Measurements from ENCODE around the gene NAALADL2.

NAALADL2 gene

DNA sequence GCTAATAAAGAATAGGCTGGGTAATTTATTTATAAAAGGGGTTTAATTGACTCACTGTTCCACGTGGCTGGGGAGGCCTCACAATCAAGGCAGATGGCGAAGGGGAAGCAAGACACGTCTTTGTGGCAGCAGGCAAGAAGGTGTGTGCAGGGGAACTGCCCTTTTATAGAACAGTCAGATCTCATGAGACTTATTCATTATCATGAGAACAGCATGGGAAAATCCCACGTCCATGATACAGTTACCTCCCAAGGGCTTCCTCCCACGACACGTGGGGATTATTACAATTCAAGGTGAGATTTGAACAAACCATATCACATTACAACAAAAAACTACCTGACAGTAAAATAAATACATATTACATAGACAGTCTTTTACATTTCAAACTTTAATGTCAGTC is 414.9 kb downstream of the NAALADL2 start:
- no peak for DNase-seq
- Histone ChIP-seq H3K79me2 (ENCODE audit: insufficient read depth, low read length) (no peaks in the 10 kb centered on the region), H3K4me1 (ENCODE audit: insufficient read depth, low read length) (no peaks in the 10 kb centered on the region), H4K20me1 (ENCODE audit: insufficient read depth, low read length) (no peaks in the 10 kb centered on the region), H3K4me2 (ENCODE audit: insufficient read depth, low read length) (no peak overlapping the region), H3K9ac (ENCODE audit: low read depth, low read length) (no peak overlapping the region), H3K27me3 (ENCODE audit: insufficient read depth, low read length, poor library complexity) (no peaks in the 10 kb centered on the region), H3K4me3 (ENCODE audit: low read depth in 1 of 2, low read length in 2 of 2) (no peak overlapping the region), H3K27ac (ENCODE audit: low read length) (no peak overlapping the region), H3K9me3 (ENCODE audit: insufficient read depth, low read length, severe bottlenecking) (no peaks in the 10 kb centered on the region), H2AFZ (ENCODE audit: low read depth, low read length) (no peak overlapping the region), H3K36me3 (ENCODE audit: insufficient read depth, low read length) (no peaks in the 10 kb centered on the region)
- ATAC-seq (ENCODE audit: insufficient read depth, low read depth) = no peak
- TF ChIP-seq, protein P1, sequence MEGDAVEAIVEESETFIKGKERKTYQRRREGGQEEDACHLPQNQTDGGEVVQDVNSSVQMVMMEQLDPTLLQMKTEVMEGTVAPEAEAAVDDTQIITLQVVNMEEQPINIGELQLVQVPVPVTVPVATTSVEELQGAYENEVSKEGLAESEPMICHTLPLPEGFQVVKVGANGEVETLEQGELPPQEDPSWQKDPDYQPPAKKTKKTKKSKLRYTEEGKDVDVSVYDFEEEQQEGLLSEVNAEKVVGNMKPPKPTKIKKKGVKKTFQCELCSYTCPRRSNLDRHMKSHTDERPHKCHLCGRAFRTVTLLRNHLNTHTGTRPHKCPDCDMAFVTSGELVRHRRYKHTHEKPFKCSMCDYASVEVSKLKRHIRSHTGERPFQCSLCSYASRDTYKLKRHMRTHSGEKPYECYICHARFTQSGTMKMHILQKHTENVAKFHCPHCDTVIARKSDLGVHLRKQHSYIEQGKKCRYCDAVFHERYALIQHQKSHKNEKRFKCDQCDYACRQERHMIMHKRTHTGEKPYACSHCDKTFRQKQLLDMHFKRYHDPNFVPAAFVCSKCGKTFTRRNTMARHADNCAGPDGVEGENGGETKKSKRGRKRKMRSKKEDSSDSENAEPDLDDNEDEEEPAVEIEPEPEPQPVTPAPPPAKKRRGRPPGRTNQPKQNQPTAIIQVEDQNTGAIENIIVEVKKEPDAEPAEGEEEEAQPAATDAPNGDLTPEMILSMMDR (IDR thresholded peaks at IDR 0.05; ENCODE audit: borderline replicate concordance, extremely low read depth, low read length, poor library complexity, severe bottlenecking) = no peak
- TF ChIP-seq EZH2 (IDR thresholded peaks at IDR 0.05; ENCODE audit: borderline replicate concordance, low read depth, low read length, severe bottlenecking) = no peak

DNA sequence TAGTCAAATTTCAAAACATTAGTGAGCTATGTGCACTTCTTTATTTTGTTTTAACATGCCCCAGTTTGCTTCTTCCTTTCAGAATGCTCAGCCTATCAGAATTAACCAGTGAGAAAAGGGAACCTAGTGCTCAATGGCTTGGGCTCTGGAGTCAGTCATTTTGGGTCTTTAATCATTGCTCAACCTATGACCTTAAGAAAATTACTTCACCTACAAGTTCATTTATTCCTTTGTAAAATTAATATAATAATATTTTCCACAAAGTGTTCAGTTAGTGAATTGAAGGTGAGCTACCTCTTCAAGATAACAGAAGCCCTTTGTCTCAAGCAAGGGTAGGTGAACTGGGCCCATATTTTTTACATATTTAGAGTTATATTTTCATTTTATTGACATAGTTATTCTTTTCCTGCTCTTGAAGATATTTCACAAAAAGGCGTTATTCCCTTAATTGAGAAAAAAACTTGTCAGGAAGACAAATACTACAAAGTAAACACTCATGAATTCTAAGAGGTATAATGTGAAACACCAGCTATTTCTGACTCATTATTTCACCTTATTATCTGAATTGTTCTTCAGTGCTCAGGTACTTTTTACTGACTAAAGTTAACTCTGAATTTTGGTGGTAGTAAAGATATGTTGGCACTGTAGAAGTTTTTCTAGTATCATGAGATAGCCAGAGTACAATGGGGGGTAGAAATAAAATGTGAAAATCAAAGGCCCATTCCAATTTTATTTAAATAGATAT is 415.5 kb downstream of the NAALADL2 start:
- no peaks in the 10 kb centered on the region for H3K36me3 ChIP-seq (ENCODE audit: insufficient read depth, low read length)
- H3K4me2 ChIP-seq (ENCODE audit: insufficient read depth, low read length) = no peak overlapping the region
- ATAC-seq (ENCODE audit: insufficient read depth, low read depth) = no peak
- no peak overlapping the region for H3K9ac ChIP-seq (ENCODE audit: low read depth, low read length)
- no peak overlapping the region; the same call in 1 of the 2 replicates for H2AFZ ChIP-seq (ENCODE audit: low read depth, low read length)
- no peaks in the 10 kb centered on the region for H3K27me3 ChIP-seq (ENCODE audit: insufficient read depth, low read length, poor library complexity)
- no peaks in the 10 kb centered on the region for H3K4me1 ChIP-seq (ENCODE audit: insufficient read depth, low read length)
- TF ChIP-seq, protein P1 (IDR thresholded peaks at IDR 0.05; ENCODE audit: borderline replicate concordance, extremely low read depth, low read length, poor library complexity, severe bottlenecking) = no peak
- TF ChIP-seq EZH2 (IDR thresholded peaks at IDR 0.05; ENCODE audit: borderline replicate concordance, low read depth, low read length, severe bottlenecking) = no peak
- DNase-seq = no peak
- H3K9me3 ChIP-seq (ENCODE audit: insufficient read depth, low read length, severe bottlenecking) = no peaks in the 10 kb centered on the region
- no peak overlapping the region for H3K4me3 ChIP-seq (ENCODE audit: low read depth in 1 of 2, low read length in 2 of 2)
- no peak overlapping the region for H3K27ac ChIP-seq (ENCODE audit: low read length)
- no peaks in the 10 kb centered on the region for H4K20me1 ChIP-seq (ENCODE audit: insufficient read depth, low read length)
- no peaks in the 10 kb centered on the region for H3K79me2 ChIP-seq (ENCODE audit: insufficient read depth, low read length)

DNA sequence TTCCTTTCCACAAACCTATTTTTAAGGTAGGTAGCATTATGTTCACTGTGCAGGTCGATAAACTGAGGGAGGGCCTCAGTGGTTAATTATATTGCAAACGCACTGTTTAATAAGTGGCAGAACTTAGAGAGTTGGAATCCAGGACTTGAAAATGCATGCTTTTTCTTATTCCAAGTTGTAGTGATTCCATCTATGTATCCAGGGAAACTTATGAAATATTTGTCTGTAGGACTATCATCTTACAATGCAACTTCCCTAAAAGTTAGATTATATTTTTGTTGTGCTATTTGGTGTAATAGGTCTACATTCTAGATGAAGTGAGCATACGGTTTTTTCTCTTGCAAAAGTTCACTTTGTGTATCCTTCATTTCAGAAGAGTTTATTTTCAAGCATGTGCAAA is 419.5 kb downstream of the NAALADL2 start:
- no peak overlapping the region for H3K4me2 ChIP-seq (ENCODE audit: insufficient read depth, low read length)
- H3K9me3 ChIP-seq (ENCODE audit: insufficient read depth, low read length, severe bottlenecking) = no peaks in the 10 kb centered on the region
- no peaks in the 10 kb centered on the region for H4K20me1 ChIP-seq (ENCODE audit: insufficient read depth, low read length)
- no peak for TF ChIP-seq EZH2 (IDR thresholded peaks at IDR 0.05; ENCODE audit: borderline replicate concordance, low read depth, low read length, severe bottlenecking)
- TF ChIP-seq, protein P1 (IDR thresholded peaks at IDR 0.05; ENCODE audit: borderline replicate concordance, extremely low read depth, low read length, poor library complexity, severe bottlenecking) = no peak
- no peak overlapping the region for H3K27ac ChIP-seq (ENCODE audit: low read length)
- no peak overlapping the region for H3K9ac ChIP-seq (ENCODE audit: low read depth, low read length)
- H3K27me3 ChIP-seq (ENCODE audit: insufficient read depth, low read length, poor library complexity) = no peaks in the 10 kb centered on the region
- H3K4me3 ChIP-seq (ENCODE audit: low read depth in 1 of 2, low read length in 2 of 2) = no peak overlapping the region
- ATAC-seq (ENCODE audit: insufficient read depth, low read depth) (no peak), DNase-seq (no peak)
- H3K79me2 ChIP-seq (ENCODE audit: insufficient read depth, low read length) = no peaks in the 10 kb centered on the region
- no peak overlapping the region for H2AFZ ChIP-seq (ENCODE audit: low read depth, low read length)
- no peaks in the 10 kb centered on the region for H3K36me3 ChIP-seq (ENCODE audit: insufficient read depth, low read length)
- no peaks in the 10 kb centered on the region for H3K4me1 ChIP-seq (ENCODE audit: insufficient read depth, low read length)

Measured in DND-41 (cell line).